T-helper 2 cell treated with Interferon-gamma antibody and Interleukin-4, amounts not matched to agents 100 ng/mL and 5 ng/mL, for 36 hours (primary cell): Measurements from ENCODE around the gene WWOX. TPM values are rescaled to one million over a fixed set of nuclear protein-coding genes. Genes with fewer than 3 reads are reported as not detected.

Experiments
- intact Hi-C: fragments of 100-400 bp; cut with micrococcal nuclease; formaldehyde crosslinking; loops from one replicate; pipeline ENCODE4 v1.15.1; 2023
- total RNA-seq: library from RNA; stranded (reverse); gene quantifications from 2 replicates; pipeline ENCODE4 v1.2.3, GENCODE V29; 2022

Gene WWOX
- total RNA-seq, 1 donor from 2014 or later = 26.3 TPM

GRCh38 chr16:78292086-78292843, 192.8 kb downstream of the WWOX start:
- intact Hi-C loops = no loop called here

GRCh38 chr16:78292844-78293380, 193.5 kb downstream of the WWOX start:
- intact Hi-C loops = no loop called here

DNA sequence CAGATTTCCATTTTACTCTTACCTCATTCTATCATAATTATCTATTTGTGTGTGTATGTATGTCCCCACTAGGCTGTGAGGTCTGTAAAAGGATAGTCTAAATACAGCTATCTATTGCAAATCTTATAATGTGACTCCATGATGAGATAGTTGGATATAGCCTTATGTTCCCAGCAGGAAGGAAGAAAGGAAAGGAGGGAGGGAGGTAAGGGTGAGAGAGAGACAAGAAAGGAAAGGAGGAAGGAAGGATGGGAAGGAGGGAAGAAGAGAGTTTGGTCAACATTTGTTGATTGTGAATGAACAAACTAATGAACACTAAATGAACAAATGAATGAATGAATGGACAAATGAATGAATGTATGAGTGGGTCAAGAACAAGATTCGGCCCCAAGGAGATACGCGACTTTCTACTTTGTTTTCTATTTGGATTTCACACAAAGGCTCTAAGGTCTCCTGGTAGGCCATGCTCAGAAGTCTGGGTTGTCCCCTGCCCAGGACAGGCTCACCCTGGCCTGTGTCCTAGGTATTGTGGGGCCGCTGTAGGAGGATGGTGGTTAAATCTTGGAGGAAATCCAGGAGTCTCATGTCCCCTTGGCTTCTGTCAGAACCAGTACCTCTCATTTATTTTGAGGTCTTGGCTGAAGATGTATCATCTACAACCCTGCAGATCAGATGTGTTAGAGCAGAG, 195.2 kb downstream of the WWOX start:
- intact Hi-C loops = no loop called here

- intact Hi-C loops = no loop called here
Observed at GRCh38 chr16:78297066-78297666, 197.7 kb downstream of the WWOX start.

DNA sequence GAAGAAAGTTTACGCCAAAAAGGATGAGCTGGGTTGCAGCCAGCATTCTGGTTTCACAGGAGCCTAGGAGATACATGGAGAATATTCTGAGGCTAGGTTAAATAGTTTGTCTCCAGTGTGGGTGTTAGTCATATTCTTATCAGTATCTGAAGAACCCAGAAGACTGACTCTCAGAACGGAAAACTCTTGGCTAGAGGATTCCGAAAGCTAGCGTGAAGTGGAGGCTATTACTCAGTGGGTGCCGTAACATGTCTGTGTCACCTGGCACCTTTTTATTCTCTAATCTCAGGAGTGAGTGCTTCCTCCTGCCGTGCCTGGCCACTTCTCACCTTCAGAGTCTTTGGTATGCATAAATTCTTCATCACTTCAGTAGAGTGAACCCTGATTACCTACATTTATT, 199.5 kb downstream of the WWOX start:
- intact Hi-C loops = no loop called here

GRCh38 chr16:78300469-78300868, 201.0 kb downstream of the WWOX start:
- intact Hi-C loops = no loop called here

DNA sequence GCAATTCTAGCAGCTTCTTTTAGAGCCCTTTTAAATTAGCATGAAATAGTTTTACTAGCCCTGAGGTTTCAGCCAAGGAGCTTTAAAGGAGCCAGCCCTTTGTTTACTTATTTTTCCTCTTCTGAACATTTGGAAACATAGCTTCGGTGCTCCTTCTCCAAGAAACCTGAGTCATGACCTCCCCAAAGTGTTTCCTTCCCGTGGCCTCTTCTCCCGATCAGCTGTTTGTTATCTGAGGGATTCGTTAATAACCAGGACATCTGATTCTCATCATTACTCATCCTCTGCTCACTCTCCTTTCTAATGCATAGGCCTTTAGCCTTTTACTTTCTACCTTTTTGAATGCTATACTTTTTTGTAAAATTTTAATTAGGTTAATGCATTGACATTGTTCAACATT, 204.5 kb downstream of the WWOX start:
- intact Hi-C loops = no loop called here

DNA sequence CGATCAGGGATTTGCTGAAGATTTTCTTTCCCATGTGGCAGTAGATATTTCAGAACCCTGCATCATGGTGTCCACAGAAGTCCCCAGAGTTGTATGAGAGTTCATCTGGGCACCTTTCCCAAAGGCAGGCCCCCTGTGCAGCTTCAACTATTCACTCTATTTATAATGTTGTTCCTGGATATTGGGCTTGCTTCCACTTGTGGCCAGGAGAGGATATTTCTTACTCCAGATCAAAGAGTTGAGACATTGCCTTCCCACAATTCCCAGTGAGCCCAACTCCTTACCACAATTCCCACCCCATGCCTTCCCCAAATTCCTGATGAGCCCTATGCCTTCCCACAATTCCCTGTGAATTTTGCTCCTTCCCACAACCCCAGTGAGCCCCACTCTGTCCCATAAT, 206.9 kb downstream of the WWOX start:
- intact Hi-C loops = no loop called here

DNA sequence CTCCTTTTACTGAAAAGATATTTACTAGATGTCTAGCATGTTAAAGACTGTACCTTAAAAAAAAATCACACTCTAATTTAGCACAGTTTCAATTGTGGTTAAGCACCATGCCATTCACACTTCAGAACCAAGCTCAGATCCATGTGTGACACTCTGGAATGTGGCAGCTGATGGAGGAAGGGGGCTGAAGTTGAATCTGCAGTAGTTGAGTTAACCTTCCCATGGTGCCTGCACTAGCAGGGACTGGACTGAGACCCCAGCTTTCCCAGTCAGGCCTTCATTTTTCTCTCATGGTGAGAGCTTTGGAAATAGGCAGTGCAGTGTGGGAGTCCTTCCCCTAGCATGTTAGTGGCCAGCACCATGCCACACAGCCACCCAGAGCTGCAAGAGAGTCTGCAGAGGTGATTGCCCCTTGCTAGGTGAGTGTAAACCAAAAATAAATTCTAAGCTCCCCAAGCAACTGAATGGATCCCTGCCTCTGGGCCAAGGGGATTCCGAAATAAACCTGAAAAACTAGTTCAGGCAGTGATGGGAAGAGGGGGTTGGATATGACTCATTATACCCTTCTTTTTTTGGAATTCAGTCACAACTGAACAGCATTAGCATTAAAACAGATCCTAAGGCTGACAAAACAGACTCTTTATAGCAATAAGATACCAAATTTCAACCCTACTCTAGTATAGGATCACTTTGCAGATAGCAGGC, 208.5 kb downstream of the WWOX start:
- intact Hi-C loops = no loop called here

DNA sequence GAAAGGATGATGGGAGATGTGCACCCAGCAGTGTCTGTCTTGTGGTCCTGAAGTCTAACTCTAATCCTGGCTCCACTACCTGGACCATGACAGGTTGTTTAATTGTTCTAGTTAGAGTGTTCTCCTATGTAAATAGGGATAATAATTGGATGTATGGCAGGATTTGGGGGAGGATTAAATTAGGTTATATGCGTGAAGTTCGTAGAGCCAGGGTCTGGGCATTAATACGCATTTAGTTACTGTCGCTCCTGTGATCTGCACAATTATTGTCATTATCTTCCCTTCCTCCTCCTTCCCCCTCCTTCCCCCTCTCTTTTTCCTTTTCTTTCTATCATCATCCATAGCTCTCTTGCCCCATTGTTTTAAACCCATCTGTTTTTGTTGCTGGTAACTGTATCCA, 210.3 kb downstream of the WWOX start:
- intact Hi-C loops = no loop called here

GRCh38 chr16:78310196-78310595, 210.7 kb downstream of the WWOX start:
- intact Hi-C loops = no loop called here

GRCh38 chr16:78310990-78311561, 211.6 kb downstream of the WWOX start:
- intact Hi-C loops = no loop called here

- intact Hi-C loops = no loop called here
Observed at GRCh38 chr16:78311831-78312230, 212.4 kb downstream of the WWOX start.

DNA sequence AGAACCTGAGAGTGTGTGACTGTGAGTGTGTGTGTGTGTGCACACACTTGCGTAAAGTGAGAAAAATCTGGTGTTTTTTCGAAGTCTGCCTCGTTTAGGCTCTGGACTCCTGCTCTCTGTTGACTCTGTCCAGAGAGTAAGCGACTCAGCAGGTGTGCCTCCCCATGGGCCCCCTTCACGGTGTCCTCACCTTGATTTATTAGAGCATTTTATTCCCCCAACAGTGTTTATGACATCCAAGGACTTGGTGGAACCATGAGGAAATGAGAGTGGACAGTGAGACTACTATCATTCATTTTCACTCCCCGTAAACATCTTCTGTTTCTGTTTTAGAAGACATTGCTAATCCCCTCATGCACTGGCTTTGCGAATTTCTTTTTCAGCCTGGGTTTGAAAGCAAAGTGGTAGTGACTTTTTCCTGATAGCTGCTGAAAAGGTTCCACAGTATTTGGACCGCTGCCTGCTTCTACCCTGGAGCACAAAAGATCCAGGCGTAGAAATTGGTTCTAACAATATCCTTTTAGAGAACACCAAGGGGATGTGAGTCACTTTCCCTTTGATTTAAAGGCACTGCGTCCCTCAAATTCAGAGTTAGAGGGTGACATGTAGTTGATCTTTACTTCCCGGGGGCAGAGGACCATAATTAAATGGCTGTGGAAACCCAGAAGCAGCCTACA, 218.2 kb downstream of the WWOX start:
- intact Hi-C loops = no loop called here

DNA sequence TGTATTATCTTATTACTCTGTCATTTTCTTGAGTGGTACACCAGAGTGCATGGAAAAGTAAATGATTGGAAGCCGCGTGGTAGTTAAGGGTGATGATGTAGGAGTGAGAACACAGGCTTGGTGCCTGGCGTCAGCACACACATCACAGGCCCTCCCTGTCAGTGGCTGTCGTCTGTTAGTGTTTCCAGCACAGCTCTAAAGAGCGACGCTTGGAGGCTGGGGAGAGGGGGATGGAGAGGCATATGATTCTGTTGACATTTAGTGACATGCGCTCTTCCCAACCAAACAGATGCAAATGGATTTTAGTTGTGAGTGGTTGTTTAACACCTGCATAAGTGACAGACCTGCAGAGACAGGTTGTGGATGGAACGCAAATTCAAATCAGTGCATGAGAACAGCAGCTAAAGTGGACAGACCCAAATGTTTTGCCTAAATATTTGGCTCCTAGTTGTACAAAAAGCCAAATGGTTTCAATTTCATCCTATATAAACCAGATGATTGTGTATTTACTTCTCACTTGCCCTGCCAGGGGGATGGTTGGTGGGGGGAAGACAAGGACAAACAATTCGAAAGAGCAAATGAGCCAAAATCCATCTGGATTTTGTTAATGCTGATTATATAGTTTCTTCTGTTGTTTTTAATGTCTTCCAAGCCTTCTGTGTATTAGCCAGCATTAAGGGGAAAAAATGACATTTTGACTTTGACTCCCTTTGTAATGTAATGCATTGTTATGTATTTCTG, 222.3 kb downstream of the WWOX start:
- intact Hi-C loops = no loop called here

GRCh38 chr16:78323315-78323714, 223.9 kb downstream of the WWOX start:
- intact Hi-C loops = no loop called here

- intact Hi-C loops = no loop called here
Observed at GRCh38 chr16:78324649-78325285, 225.3 kb downstream of the WWOX start.

DNA sequence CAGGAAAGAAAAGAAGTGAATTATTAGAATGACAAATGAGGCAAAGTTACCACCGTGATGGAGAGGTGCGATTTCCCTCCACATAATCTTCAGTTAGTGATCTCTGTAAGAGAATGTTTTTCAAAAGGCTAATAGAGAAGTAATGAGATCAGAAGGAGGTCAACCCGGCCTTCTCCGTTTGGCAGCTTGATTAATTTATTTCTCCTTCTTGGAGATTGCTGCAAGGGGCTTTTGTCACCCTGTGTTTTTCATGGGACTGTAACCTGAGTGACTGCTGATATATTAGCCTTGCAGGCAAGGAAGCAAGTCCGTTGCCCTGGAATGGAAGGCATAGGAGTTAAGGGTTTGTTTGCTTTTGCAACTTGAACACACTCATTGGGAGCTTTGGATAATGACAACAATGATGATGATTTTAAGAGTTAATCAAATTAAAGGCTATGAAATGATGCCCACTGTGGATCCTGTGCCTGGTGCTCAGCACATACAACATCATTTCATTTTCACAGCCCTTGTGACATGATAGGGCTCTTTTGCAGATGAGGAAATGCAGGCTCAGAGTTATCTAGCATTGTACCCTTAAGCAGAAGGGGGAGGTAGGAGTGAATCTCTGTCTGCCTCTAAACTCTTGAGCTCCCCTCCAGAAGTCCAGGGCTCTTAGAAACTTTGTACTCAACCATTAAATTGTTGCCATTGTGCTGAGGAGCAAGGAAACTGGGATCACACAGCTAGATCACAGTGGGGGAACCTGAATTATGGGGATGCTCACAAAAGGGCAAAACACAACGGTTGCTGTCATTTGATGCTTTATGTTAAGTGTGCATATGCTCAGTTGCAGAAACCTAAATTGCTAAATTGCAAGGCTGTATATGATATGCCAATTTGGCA, 226.3 kb downstream of the WWOX start:
- intact Hi-C loops = no loop called here

DNA sequence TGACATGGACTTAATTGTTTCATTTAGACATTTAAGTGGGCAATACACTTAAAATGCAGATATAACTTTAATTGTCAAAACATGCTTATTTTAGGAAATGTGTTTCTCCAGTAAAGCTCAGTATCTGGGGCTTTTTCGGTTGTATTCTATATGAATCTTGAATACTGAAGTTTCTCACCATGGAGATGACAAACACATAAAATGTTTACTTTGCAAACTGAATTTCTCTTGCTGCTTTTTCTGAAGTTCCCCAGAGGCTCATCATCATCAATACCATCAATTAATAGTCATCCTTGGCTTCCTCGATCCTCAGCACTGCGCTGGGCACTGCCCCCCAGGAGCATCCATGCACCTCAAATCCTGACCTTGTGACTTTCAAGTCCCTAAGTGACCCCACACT, 227.3 kb downstream of the WWOX start:
- intact Hi-C loops = no loop called here
